Neural cell (in vitro differentiated cells): ENCODE measurements around the gene NACC2. TPM values are rescaled to one million over a fixed set of nuclear protein-coding genes. Genes with fewer than 3 reads are reported as not detected.

Experiments used
- H2AFZ ChIP-seq: fragments of 200-600, 300-800 bp; sonication (generic), shearing (Covaris generic); 2 replicates; pipeline ENCODE4 v1.6.0; 2014; ENCODE audit warnings: low read depth, mild to moderate bottlenecking, antibody characterized with exemption, low read length, moderate library complexity
- H3F3A ChIP-seq: fragments of 200-600 bp; shearing (Covaris generic); 2 replicates; pipeline ENCODE4 v1.6.1; 2016; ENCODE audit warnings: mild to moderate bottlenecking, moderate library complexity, mixed read lengths, antibody characterized with exemption, low read length; ENCODE audit not compliant: insufficient read depth, poor library complexity, severe bottlenecking
- H3K27ac ChIP-seq: fragments of 200-600, 300-800 bp; sonication (generic), shearing (Covaris generic); 2 replicates; pipeline ENCODE4 v1.5.1; 2014; ENCODE audit warnings: mild to moderate bottlenecking, low read length, moderate library complexity
- H3K27me3 ChIP-seq: fragments of 300-800, 200-600 bp; sonication (generic), shearing (Covaris generic); 2 replicates; pipeline ENCODE4 v1.6.0; 2014; ENCODE audit warnings: mild to moderate bottlenecking, low read depth, low read length, moderate library complexity; ENCODE audit not compliant: insufficient read depth
- H3K36me3 ChIP-seq: fragments of 300-800, 200-600 bp; sonication (generic), shearing (Covaris generic); 2 replicates; pipeline ENCODE4 v1.5.1; 2014; ENCODE audit warnings: mild to moderate bottlenecking, antibody characterized with exemption, low read length, moderate library complexity; ENCODE audit not compliant: insufficient read depth
- H3K4me2 ChIP-seq: fragments of 300-800, 200-600 bp; sonication (generic), shearing (Covaris generic); 2 replicates; pipeline ENCODE4 v1.6.0; 2014; ENCODE audit warnings: mild to moderate bottlenecking, low read length
- H3K4me3 ChIP-seq: fragments of 300-800, 200-600 bp; sonication (generic), shearing (Covaris generic); 2 replicates; pipeline ENCODE4 v1.5.1; 2014; ENCODE audit warnings: mild to moderate bottlenecking, low read length, moderate library complexity
- H3K79me2 ChIP-seq: fragments of 200-600 bp; shearing (Covaris generic); replicated peaks from 2 replicates; pipeline ENCODE4 v1.6.0; 2014; ENCODE audit warnings: mild to moderate bottlenecking, low read length, moderate library complexity; ENCODE audit not compliant: insufficient read depth
- H3K9ac ChIP-seq: fragments of 300-800, 200-600 bp; sonication (generic), shearing (Covaris generic); 2 replicates; pipeline ENCODE4 v1.6.1; 2016; ENCODE audit warnings: mild to moderate bottlenecking, low read length, mixed read lengths
- H3K9me2 ChIP-seq: fragments of 200-600 bp; shearing (Covaris generic); 2 replicates; pipeline ENCODE4 v1.6.1; 2016; ENCODE audit warnings: mild to moderate bottlenecking, low read length, mixed read lengths; ENCODE audit not compliant: insufficient read depth
- H3K9me3 ChIP-seq: fragments of 200-600, 300-800 bp; sonication (generic), shearing (Covaris generic); 2 replicates; pipeline ENCODE4 v1.6.1; 2016; ENCODE audit warnings: mild to moderate bottlenecking, mixed run types, low read length, moderate library complexity, mixed read lengths
- H4K20me1 ChIP-seq: fragments of 200-600 bp; shearing (Covaris generic); 2 replicates; pipeline ENCODE4 v1.6.1; 2016; ENCODE audit warnings: mild to moderate bottlenecking, mixed run types; ENCODE audit not compliant: insufficient read depth
- EP300 ChIP-seq: fragments of 450-650 bp; conservative IDR thresholded peaks from 2 replicates; pipeline ENCODE4 v1.6.1; 2014; ENCODE audit warnings: antibody characterized with exemption, mild to moderate bottlenecking, moderate library complexity; ENCODE audit not compliant: poor library complexity, severe bottlenecking
- EZH2 ChIP-seq: fragments of 200-600, 300-800 bp; shearing (Covaris generic), sonication (generic); IDR thresholded peaks from 2 replicates; pipeline ENCODE4 v1.6.1; 2014; ENCODE audit warnings: antibody characterized with exemption, low read length, borderline replicate concordance, mild to moderate bottlenecking; ENCODE audit not compliant: insufficient read depth, poor library complexity, severe bottlenecking
- MXI1 ChIP-seq: fragments of 450-650 bp; conservative IDR thresholded peaks from 2 replicates; pipeline ENCODE4 v1.6.1; 2014; ENCODE audit warnings: antibody characterized with exemption, mild to moderate bottlenecking; ENCODE audit not compliant: poor library complexity, severe bottlenecking
- POLR2AphosphoS5 ChIP-seq: IDR thresholded peaks from 2 replicates; pipeline ENCODE4 v1.6.1; 2012
- RAD21 ChIP-seq: fragments of 450-650 bp; conservative IDR thresholded peaks from 2 replicates; pipeline ENCODE4 v1.6.1; 2014; ENCODE audit warnings: antibody characterized with exemption, mild to moderate bottlenecking, moderate library complexity
- SMC3 ChIP-seq: fragments of 450-650 bp; conservative IDR thresholded peaks from 2 replicates; pipeline ENCODE4 v1.6.1; 2014; ENCODE audit warnings: antibody characterized with exemption, mild to moderate bottlenecking, moderate library complexity; ENCODE audit not compliant: poor library complexity
- TAF1 ChIP-seq: IDR thresholded peaks from 2 replicates; pipeline ENCODE4 v1.6.1; 2012; ENCODE audit warnings: low read depth
- polyA plus RNA-seq: library from polyadenylated mRNA; depleted of rRNA; stranded (reverse); fragments of >200 nt; gene quantifications from 2 replicates; pipeline ENCODE4 v1.2.3, GENCODE V29; 2014
- TF ChIP-seq, protein P1 (sequence below): IDR thresholded peaks from 2 replicates; pipeline ENCODE4 v1.6.1; 2012; ENCODE audit warnings: borderline replicate concordance
- TF ChIP-seq, protein P2 (sequence below): fragments of 450-650 bp; IDR thresholded peaks from 2 replicates; pipeline ENCODE4 v1.5.1; 2014; ENCODE audit warnings: antibody characterized with exemption, mild to moderate bottlenecking, moderate library complexity; ENCODE audit not compliant: poor library complexity, severe bottlenecking

The NACC2 gene
- polyA plus RNA-seq, 1 donor from 2014 or later, result 1.7 TPM

DNA sequence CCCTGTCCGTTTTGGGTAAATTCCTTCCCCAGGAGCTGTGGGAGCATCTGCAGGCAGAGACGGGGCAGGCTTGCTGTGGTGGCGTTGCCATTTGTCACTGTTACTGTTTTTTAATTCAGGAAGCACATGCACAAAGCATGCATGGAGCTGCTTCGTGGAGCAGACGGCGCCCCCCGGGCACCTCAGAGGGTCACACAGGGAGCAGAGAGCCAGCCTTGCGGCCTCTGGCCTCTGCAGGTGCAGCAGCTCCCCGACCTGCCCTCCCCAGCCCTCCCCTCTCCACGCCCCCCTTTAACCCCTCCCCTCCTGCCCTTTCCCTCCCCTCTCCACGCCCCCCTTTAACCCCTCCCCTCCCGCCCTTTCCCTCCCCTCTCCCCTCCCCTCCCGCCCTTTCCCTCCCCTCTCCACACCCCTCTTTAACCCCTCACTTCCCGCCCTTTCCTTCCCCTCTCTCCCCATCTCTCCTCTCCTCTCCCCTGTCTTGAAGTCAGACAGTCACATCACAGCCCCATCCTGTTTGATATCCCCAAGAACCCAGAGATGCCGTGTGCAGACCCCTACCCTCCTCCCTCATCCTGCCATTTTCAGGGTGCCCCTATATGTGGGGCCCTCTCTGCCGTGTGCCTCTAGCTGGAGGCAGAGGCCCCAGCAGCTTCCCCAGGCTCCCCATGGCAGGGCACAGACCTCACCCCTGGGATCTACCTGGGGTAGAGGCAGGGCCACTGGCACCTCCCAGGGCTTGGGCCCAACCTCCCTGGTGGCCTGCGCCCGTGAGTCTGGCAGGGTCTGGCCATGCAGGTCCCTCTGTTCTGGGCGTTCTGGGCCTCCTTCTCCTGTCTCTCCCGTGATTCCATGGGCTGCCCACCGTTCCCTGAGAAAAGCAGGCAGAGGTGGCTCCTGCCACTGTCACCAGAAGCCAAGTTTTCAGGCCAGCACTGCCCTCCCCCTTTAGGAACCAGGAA lies 104.3 kb downstream of the NACC2 start:
- H3K9ac ChIP-seq, result no peak overlapping the region
- H3K9me2 ChIP-seq, result no peaks in the 10 kb centered on the region
- no peak overlapping the region for H2AFZ ChIP-seq
- no peaks in the 10 kb centered on the region for H3K27me3 ChIP-seq
- H3K27ac ChIP-seq, result no peak overlapping the region
- H3K4me2 ChIP-seq, result no peak overlapping the region
- H4K20me1 ChIP-seq, result no peaks in the 10 kb centered on the region
- H3K9me3 ChIP-seq, result no peaks in the 10 kb centered on the region
- H3K79me2 ChIP-seq, result no peaks in the 10 kb centered on the region
- TF ChIP-seq MXI1, result no peak
- no peak for TF ChIP-seq TAF1
- TF ChIP-seq, protein P1, sequence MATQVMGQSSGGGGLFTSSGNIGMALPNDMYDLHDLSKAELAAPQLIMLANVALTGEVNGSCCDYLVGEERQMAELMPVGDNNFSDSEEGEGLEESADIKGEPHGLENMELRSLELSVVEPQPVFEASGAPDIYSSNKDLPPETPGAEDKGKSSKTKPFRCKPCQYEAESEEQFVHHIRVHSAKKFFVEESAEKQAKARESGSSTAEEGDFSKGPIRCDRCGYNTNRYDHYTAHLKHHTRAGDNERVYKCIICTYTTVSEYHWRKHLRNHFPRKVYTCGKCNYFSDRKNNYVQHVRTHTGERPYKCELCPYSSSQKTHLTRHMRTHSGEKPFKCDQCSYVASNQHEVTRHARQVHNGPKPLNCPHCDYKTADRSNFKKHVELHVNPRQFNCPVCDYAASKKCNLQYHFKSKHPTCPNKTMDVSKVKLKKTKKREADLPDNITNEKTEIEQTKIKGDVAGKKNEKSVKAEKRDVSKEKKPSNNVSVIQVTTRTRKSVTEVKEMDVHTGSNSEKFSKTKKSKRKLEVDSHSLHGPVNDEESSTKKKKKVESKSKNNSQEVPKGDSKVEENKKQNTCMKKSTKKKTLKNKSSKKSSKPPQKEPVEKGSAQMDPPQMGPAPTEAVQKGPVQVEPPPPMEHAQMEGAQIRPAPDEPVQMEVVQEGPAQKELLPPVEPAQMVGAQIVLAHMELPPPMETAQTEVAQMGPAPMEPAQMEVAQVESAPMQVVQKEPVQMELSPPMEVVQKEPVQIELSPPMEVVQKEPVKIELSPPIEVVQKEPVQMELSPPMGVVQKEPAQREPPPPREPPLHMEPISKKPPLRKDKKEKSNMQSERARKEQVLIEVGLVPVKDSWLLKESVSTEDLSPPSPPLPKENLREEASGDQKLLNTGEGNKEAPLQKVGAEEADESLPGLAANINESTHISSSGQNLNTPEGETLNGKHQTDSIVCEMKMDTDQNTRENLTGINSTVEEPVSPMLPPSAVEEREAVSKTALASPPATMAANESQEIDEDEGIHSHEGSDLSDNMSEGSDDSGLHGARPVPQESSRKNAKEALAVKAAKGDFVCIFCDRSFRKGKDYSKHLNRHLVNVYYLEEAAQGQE, result no peak
- no peak for TF ChIP-seq EP300
- TF ChIP-seq, protein P2, sequence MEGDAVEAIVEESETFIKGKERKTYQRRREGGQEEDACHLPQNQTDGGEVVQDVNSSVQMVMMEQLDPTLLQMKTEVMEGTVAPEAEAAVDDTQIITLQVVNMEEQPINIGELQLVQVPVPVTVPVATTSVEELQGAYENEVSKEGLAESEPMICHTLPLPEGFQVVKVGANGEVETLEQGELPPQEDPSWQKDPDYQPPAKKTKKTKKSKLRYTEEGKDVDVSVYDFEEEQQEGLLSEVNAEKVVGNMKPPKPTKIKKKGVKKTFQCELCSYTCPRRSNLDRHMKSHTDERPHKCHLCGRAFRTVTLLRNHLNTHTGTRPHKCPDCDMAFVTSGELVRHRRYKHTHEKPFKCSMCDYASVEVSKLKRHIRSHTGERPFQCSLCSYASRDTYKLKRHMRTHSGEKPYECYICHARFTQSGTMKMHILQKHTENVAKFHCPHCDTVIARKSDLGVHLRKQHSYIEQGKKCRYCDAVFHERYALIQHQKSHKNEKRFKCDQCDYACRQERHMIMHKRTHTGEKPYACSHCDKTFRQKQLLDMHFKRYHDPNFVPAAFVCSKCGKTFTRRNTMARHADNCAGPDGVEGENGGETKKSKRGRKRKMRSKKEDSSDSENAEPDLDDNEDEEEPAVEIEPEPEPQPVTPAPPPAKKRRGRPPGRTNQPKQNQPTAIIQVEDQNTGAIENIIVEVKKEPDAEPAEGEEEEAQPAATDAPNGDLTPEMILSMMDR, result no peak
- no peak for TF ChIP-seq SMC3
- no peak for TF ChIP-seq EZH2
- TF ChIP-seq RAD21, result no peak
- TF ChIP-seq POLR2AphosphoS5, result no peak
- H3F3A ChIP-seq, result no peaks in the 10 kb centered on the region
- H3K4me3 ChIP-seq, result no peak overlapping the region
- H3K36me3 ChIP-seq, result no peaks in the 10 kb centered on the region

DNA sequence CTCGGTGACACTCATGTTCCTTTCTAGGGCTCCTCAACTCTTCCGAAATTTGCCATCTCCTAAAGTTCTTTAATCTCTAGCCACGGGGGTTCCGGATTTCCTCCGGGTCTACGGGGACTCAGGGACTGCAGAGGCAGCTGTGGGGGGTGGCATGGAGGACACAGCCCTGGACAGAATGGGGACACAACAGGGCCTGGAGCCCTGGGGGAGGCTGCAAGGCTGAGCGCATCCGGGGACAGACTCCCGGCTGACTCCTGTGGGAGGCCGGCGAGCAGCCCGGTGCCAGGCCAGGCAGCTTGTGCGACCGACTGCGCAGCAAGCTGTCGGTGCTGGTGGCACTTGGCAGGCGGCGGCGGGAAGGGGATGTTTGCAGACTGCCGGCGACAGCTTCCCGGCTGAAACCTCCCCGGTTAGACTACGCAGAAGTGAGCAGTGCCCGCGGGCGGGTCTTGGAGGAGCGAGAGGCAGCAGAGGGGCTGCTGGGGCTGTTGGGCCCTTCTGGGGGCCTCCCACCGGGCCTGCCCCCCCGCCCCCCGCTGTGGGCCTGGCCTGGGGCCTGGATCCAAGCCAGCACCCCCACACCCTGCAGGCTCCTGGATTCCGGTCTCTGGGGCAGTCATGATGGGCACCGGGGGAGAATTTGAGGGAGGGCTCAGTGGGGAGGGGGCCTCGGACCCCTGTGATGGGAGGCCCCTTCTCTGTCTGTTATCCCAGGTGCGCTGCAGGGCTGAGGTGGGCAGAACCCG lies 105.2 kb downstream of the NACC2 start:
- no peak overlapping the region for H3K9ac ChIP-seq

More for the DNA sequence above, 105.2 kb downstream of the NACC2 start:
- H3K4me2 ChIP-seq, result no peak overlapping the region
- no peaks in the 10 kb centered on the region for H3K79me2 ChIP-seq
- H3K9me2 ChIP-seq, result no peaks in the 10 kb centered on the region
- no peaks in the 10 kb centered on the region for H3F3A ChIP-seq
- no peaks in the 10 kb centered on the region for H3K27me3 ChIP-seq
- TF ChIP-seq TAF1 (no peak), EP300 (no peak), EZH2 (no peak), POLR2AphosphoS5 (no peak), MXI1 (no peak), RAD21 (no peak), SMC3 (no peak)
- TF ChIP-seq, protein P1, result no peak
- TF ChIP-seq, protein P2, result no peak
- H2AFZ ChIP-seq, result no peak overlapping the region
- no peak overlapping the region for H3K4me3 ChIP-seq
- H4K20me1 ChIP-seq, result no peaks in the 10 kb centered on the region
- no peaks in the 10 kb centered on the region for H3K36me3 ChIP-seq
- no peaks in the 10 kb centered on the region for H3K9me3 ChIP-seq
- H3K27ac ChIP-seq, result no peak overlapping the region
